Smooth muscle cell (in vitro differentiated cells): Measurements from ENCODE around the gene RIMBP2. TPM values are rescaled to one million over a fixed set of nuclear protein-coding genes. Genes with fewer than 3 reads are reported as not detected.

ENCODE experiments used
- DNase-seq: peaks from one replicate; lab custom pipeline; 2025; ENCODE audit not compliant: unreplicated experiment; lab: John Stamatoyannopoulos, UW
- H2AFZ ChIP-seq: fragments of 200-600 bp; sonication (generic); 2 replicates; pipeline ENCODE4 v1.6.0; 2016; ENCODE audit warnings: antibody characterized with exemption, low read depth, mild to moderate bottlenecking
- H3F3A ChIP-seq: fragments of 200-600 bp; sonication (generic); 2 replicates; pipeline ENCODE4 v1.6.0; 2017; ENCODE audit warnings: antibody characterized with exemption, low read depth
- H3K27ac ChIP-seq: fragments of 200-600 bp; sonication (generic); 2 replicates; pipeline ENCODE4 v1.5.1; 2016; ENCODE audit warnings: low read depth, mild to moderate bottlenecking
- H3K27me3 ChIP-seq: fragments of 200-600 bp; sonication (generic); 2 replicates; pipeline ENCODE4 v1.6.1; 2016; ENCODE audit warnings: low read depth, mild to moderate bottlenecking
- H3K36me3 ChIP-seq: fragments of 200-600 bp; sonication (generic); 2 replicates; pipeline ENCODE4 v1.5.1; 2016; ENCODE audit warnings: low read depth
- H3K4me1 ChIP-seq: fragments of 200-600 bp; sonication (generic); 2 replicates; pipeline ENCODE4 v1.5.1; 2016; ENCODE audit warnings: low read depth
- H3K4me2 ChIP-seq: fragments of 200-600 bp; sonication (generic); 2 replicates; pipeline ENCODE4 v1.6.0; 2016; ENCODE audit warnings: mild to moderate bottlenecking
- H3K4me3 ChIP-seq: fragments of 200-600 bp; sonication (generic); 2 replicates; pipeline ENCODE4 v1.5.1; 2016; ENCODE audit warnings: mild to moderate bottlenecking
- H3K79me2 ChIP-seq: fragments of 200-600 bp; sonication (generic); 2 replicates; pipeline ENCODE4 v1.6.0; 2016; ENCODE audit warnings: low read depth, mild to moderate bottlenecking
- H3K9ac ChIP-seq: fragments of 200-600 bp; sonication (generic); 2 replicates; pipeline ENCODE4 v1.6.0; 2016; ENCODE audit warnings: low read depth
- H3K9me3 ChIP-seq: fragments of 200-600 bp; sonication (generic); replicated peaks from 2 replicates; pipeline ENCODE4 v1.5.1; 2016; ENCODE audit warnings: low read depth
- H4K20me1 ChIP-seq: fragments of 200-600 bp; sonication (generic); 2 replicates; pipeline ENCODE4 v1.6.0; 2016; ENCODE audit warnings: low read depth
- CTCF ChIP-seq: fragments of 200-600 bp; sonication (generic); IDR thresholded peaks from 2 replicates; pipeline ENCODE4 v1.5.1; 2017; ENCODE audit warnings: borderline replicate concordance, mild to moderate bottlenecking, antibody characterized with exemption; ENCODE audit not compliant: insufficient read depth, poor library complexity, severe bottlenecking
- WGBS: methylation state at CpG from one replicate; pipeline ENCODE4 v1.1.7; 2016; ENCODE audit warnings: low lambda C conversion rate; 5-methylcytosine and 5-hydroxymethylcytosine counted together
- polyA plus RNA-seq: library from polyadenylated mRNA; unstranded; fragments of >200 nt; fragmentation: Nextera tagmentation; extraction: Ambion mirVana; gene quantifications from 2 replicates; pipeline ENCODE4 v1.2.1, GENCODE V29; 2016
- total RNA-seq: library from RNA; depleted of rRNA; stranded (reverse); fragments of >200 nt; gene quantifications from 2 replicates; pipeline ENCODE4 v1.2.3, GENCODE V29; 2014

Gene RIMBP2
- total and polyA plus RNA-seq, 2 experiments from 2014 or later = 2.3 TPM; not detected in 1

DNA sequence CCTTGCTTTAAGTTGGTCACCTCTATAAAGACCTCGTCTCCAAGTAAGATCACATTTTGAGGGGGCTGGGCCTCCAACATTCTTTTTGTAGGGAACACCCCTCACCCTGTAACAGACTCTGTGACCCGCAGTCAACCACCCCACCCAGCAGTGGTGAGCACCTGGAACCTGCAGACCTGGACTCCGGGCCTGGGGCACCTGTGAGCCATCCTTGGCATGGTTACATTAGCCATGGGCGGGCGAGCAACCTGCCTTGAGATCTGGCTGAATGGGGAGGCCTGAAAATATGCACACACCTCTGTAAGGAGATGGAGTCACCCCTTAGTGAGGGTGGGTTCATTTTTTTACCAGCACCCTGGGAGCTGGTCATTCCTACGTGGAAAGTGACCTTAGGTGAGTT, 95.3 kb downstream of the RIMBP2 start:
- TF ChIP-seq CTCF = no peak
- Histone ChIP-seq H3K4me3 (no peak overlapping the region), H3K9me3 (no peaks in the 10 kb centered on the region), H3K79me2 (no peaks in the 10 kb centered on the region), H3K9ac (no peak overlapping the region), H3K36me3 (no peaks in the 10 kb centered on the region), H3K4me2 (no peak overlapping the region), H3F3A (no peaks in the 10 kb centered on the region), H3K27me3 (no peaks in the 10 kb centered on the region), H3K27ac (no peak overlapping the region), H4K20me1 (no peaks in the 10 kb centered on the region), H2AFZ (no peak overlapping the region), H3K4me1 (no peaks in the 10 kb centered on the region)
- no peak for DNase-seq
- 92% methylated on average over 6 of the region's 6 CpGs for WGBS

DNA sequence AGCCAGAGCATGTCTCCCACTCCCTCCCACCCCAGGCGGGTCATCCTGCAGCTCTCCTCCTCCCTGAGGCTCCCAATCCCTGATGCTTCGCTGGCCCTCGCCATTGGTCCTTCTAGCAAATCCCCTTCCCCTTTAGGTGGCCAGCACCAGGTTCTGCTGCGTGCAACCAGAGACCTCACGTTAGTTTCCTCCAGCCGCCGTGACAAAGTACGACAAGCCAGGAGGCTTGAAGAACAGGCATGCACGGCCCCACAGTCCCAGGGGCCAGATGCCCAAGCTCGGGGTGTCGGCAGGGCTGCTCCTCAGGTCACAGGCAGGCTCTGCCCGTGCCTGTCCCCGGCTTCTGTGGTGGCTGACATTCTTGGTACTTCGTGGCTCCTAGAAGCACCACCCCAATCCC, 95.8 kb downstream of the RIMBP2 start:
- no peak overlapping the region for H3K9ac ChIP-seq
- no peak for DNase-seq
- 95% methylated on average over 14 of the region's 14 CpGs for WGBS
- no peak overlapping the region for H3K4me2 ChIP-seq
- no peaks in the 10 kb centered on the region for H3K79me2 ChIP-seq
- H3K36me3 ChIP-seq = no peaks in the 10 kb centered on the region
- H3K27ac ChIP-seq = no peak overlapping the region
- H3F3A ChIP-seq = no peaks in the 10 kb centered on the region
- no peak for TF ChIP-seq CTCF
- H3K4me3 ChIP-seq = no peak overlapping the region
- H3K9me3 ChIP-seq = no peaks in the 10 kb centered on the region
- no peaks in the 10 kb centered on the region for H4K20me1 ChIP-seq
- H3K4me1 ChIP-seq = no peaks in the 10 kb centered on the region
- no peaks in the 10 kb centered on the region for H3K27me3 ChIP-seq
- H2AFZ ChIP-seq = no peak overlapping the region

DNA sequence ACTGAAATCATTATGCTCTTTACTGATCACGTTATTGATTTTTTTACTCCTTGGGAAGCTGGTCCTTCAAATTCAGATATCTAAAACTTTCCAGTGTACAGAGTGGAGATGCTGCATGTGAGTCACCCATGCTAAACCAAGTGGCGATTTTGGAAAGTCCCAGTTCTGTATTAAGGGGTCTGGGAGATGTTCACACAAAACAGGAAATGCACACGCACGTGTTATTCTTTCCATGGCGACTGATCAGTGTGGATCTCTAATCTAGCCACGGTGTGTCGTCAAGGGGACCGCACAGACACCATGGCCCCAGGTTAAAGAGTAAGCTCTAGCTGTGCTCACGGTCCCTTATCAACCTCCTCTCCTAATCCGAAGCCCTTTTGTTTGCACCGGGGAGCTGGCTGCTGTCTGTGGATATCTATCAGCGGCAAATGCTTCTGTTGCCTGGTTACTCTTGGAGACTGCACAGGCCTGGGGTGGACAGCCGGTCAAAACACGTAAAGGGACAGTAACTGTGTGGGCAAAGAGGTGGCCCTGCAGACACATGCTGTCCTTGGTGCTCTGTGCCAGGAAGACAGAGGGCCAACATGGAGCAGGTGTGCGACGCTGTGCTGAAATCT, 96.6 kb downstream of the RIMBP2 start:
- Histone ChIP-seq H3K4me1 (no peaks in the 10 kb centered on the region), H3K4me2 (no peak overlapping the region), H3K36me3 (no peaks in the 10 kb centered on the region), H3K4me3 (no peak overlapping the region), H3K27me3 (no peaks in the 10 kb centered on the region), H4K20me1 (no peaks in the 10 kb centered on the region), H3F3A (no peaks in the 10 kb centered on the region), H3K27ac (no peak overlapping the region), H2AFZ (no peak overlapping the region), H3K9ac (no peak overlapping the region), H3K9me3 (no peaks in the 10 kb centered on the region), H3K79me2 (no peaks in the 10 kb centered on the region)
- no peak for DNase-seq
- no peak for TF ChIP-seq CTCF
- 76% methylated on average over 16 of the region's 16 CpGs for WGBS

DNA sequence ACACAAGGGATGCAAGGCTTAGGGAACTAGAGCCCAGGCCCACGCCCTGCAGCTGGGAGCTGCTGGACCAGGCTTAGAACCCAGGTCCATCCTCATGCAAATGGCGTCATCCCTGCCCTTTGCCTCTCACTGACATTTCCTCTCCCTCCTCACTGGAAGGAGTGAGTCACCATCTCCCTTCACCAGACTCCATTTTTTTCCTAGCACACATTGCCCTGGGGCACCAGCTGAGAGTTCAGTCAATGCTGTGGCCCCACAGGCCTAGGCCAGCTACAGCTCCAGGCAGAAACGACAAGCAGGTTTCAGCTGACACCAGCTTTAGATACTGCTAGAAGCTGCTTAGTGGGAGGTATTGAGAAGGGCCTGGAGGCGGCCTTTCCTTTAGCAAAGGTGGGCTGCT, 98.9 kb downstream of the RIMBP2 start:
- DNase-seq = no peak
- H2AFZ ChIP-seq = no peak overlapping the region
- H3K27me3 ChIP-seq = no peaks in the 10 kb centered on the region
- no peaks in the 10 kb centered on the region for H3K79me2 ChIP-seq
- no peak for TF ChIP-seq CTCF
- H3K27ac ChIP-seq = peak overlapping the region; percentile 57
- no peaks in the 10 kb centered on the region for H3F3A ChIP-seq
- 43% methylated on average over 4 of the region's 4 CpGs for WGBS
- no peak overlapping the region for H3K9ac ChIP-seq
- H3K4me3 ChIP-seq = no peak overlapping the region
- no peaks in the 10 kb centered on the region for H4K20me1 ChIP-seq
- H3K4me2 ChIP-seq = no peak overlapping the region
- no peaks in the 10 kb centered on the region for H3K4me1 ChIP-seq
- H3K9me3 ChIP-seq = no peaks in the 10 kb centered on the region
- H3K36me3 ChIP-seq = no peaks in the 10 kb centered on the region
